Measurements from ENCODE around the gene KCNIP1. TPM values are rescaled to one million over a fixed set of nuclear protein-coding genes. Genes with fewer than 3 reads are reported as not detected.

Gene KCNIP1
- total RNA-seq, 2 experiments from 2014 or later = not detected

- H3K36me3 ChIP-seq (ENCODE audit: insufficient read depth, low read length) = no peaks in the 10 kb centered on the region
- H3K4me3 ChIP-seq (ENCODE audit: low read length) = no peak overlapping the region
- no peaks in the 10 kb centered on the region for H3K27me3 Mint-ChIP-seq
- no peaks in the 10 kb centered on the region for H3K36me3 Mint-ChIP-seq (ENCODE audit: low read depth)
- ChIA-PET POLR2A (no interaction called here), CTCF (interaction anchor here (0.5 kb wide), 1 partner anchor 46 kb away, joined by 3 read pairs; no protein-coding TSS in a partner anchor)
- intact Hi-C loops (cut with DNase I, micrococcal nuclease) = no loop called here
- H3K4me3 Mint-ChIP-seq = no peak overlapping the region
- no peaks in the 10 kb centered on the region for H3K9me3 ChIP-seq (ENCODE audit: control insufficient read depth in 1 of 2, insufficient read depth in 1 of 2, low read length in 2 of 2)
- peaks cover 0 to 3% of the 10 kb centered on the region in 2 experiments for H3K27me3 ChIP-seq (ENCODE audit: control insufficient read depth in 1 of 2, insufficient read depth in 2 of 2, low read length in 2 of 2)
- H3K27ac Mint-ChIP-seq = no peak overlapping the region
- H3K9me3 Mint-ChIP-seq = no peaks in the 10 kb centered on the region
- DNase-seq (no peak), ATAC-seq (ENCODE audit: poor library complexity) (no peak)
- no peak for TF ChIP-seq CTCF (IDR thresholded peaks at IDR 0.05)
- H3K27ac ChIP-seq (ENCODE audit: low read depth in 1 of 2, low read length in 2 of 2) = no peak overlapping the region
- H3K4me1 Mint-ChIP-seq (ENCODE audit: low read depth) = no peaks in the 10 kb centered on the region
- no peaks in the 10 kb centered on the region for H3K4me1 ChIP-seq (ENCODE audit: insufficient read depth, low read length)
Measured at GRCh38 chr5:170513856-170514525, 10.2 kb downstream of the KCNIP1 start.

GRCh38 chr5:170517411-170517810, 13.6 kb downstream of the KCNIP1 start:
- ChIA-PET POLR2A (no interaction called here), CTCF (no interaction called here)
- no peaks in the 10 kb centered on the region for H3K4me1 ChIP-seq (ENCODE audit: insufficient read depth, low read length)
- Mint-ChIP-seq H3K9me3 (no peaks in the 10 kb centered on the region), H3K27me3 (peaks cover 5% of the 10 kb centered on the region), H3K36me3 (ENCODE audit: low read depth) (no peaks in the 10 kb centered on the region), H3K4me1 (ENCODE audit: low read depth) (no peaks in the 10 kb centered on the region), H3K27ac (no peak overlapping the region), H3K4me3 (no peak overlapping the region)
- no peak overlapping the region for H3K4me3 ChIP-seq (ENCODE audit: low read length)
- no peaks in the 10 kb centered on the region for H3K36me3 ChIP-seq (ENCODE audit: insufficient read depth, low read length)
- TF ChIP-seq CTCF (IDR thresholded peaks at IDR 0.05) = no peak
- no peak overlapping the region for H3K27ac ChIP-seq (ENCODE audit: low read depth in 1 of 2, low read length in 2 of 2)
- H3K9me3 ChIP-seq (ENCODE audit: control insufficient read depth in 1 of 2, insufficient read depth in 1 of 2, low read length in 2 of 2) = peaks cover 0 to 7% of the 10 kb centered on the region in 2 experiments
- peaks cover 0 to 5% of the 10 kb centered on the region in 2 experiments for H3K27me3 ChIP-seq (ENCODE audit: control insufficient read depth in 1 of 2, insufficient read depth in 2 of 2, low read length in 2 of 2)
- DNase-seq (no peak), ATAC-seq (ENCODE audit: poor library complexity) (no peak)
- intact Hi-C loops (cut with DNase I, micrococcal nuclease) = no loop called here

GRCh38 chr5:170518277-170518676, 14.5 kb downstream of the KCNIP1 start:
- no peaks in the 10 kb centered on the region for H3K36me3 ChIP-seq (ENCODE audit: insufficient read depth, low read length)

More at GRCh38 chr5:170518277-170518676, 14.5 kb downstream of the KCNIP1 start:
- Histone ChIP-seq H3K27me3 (ENCODE audit: control insufficient read depth in 1 of 2, insufficient read depth in 2 of 2, low read length in 2 of 2) (peaks cover 0 to 5% of the 10 kb centered on the region in 2 experiments), H3K4me3 (ENCODE audit: low read length) (no peak overlapping the region), H3K27ac (ENCODE audit: low read depth in 1 of 2, low read length in 2 of 2) (no peak overlapping the region), H3K4me1 (ENCODE audit: insufficient read depth, low read length) (no peaks in the 10 kb centered on the region), H3K9me3 (ENCODE audit: control insufficient read depth in 1 of 2, insufficient read depth in 1 of 2, low read length in 2 of 2) (peaks cover 0 to 9% of the 10 kb centered on the region in 2 experiments)
- H3K36me3 Mint-ChIP-seq (ENCODE audit: low read depth) = no peaks in the 10 kb centered on the region
- ChIA-PET POLR2A (no interaction called here), CTCF (no interaction called here)
- no peaks in the 10 kb centered on the region for H3K9me3 Mint-ChIP-seq
- H3K27ac Mint-ChIP-seq = no peak overlapping the region
- intact Hi-C loops (cut with DNase I, micrococcal nuclease) = no loop called here
- no peak for TF ChIP-seq CTCF (IDR thresholded peaks at IDR 0.05)
- ATAC-seq (ENCODE audit: poor library complexity) (no peak), DNase-seq (no peak)
- peaks cover 5% of the 10 kb centered on the region for H3K27me3 Mint-ChIP-seq
- no peak overlapping the region for H3K4me3 Mint-ChIP-seq
- no peaks in the 10 kb centered on the region for H3K4me1 Mint-ChIP-seq (ENCODE audit: low read depth)

Measured in CD4-positive, alpha-beta T cell (primary cell).